DMS53 (cell line): ENCODE data around the gene SLIT3.
A peak's percentile ranks its signal among the peaks of the same experiment; 100 is the strongest.

Experiments used
- DNase-seq: peaks from one replicate; lab custom pipeline; 2025; lab: John Stamatoyannopoulos, UW

Gene SLIT3

GRCh38 chr5:168796593-168797580 is 504.1 kb downstream of the SLIT3 start:
- no peak for DNase-seq

DNA sequence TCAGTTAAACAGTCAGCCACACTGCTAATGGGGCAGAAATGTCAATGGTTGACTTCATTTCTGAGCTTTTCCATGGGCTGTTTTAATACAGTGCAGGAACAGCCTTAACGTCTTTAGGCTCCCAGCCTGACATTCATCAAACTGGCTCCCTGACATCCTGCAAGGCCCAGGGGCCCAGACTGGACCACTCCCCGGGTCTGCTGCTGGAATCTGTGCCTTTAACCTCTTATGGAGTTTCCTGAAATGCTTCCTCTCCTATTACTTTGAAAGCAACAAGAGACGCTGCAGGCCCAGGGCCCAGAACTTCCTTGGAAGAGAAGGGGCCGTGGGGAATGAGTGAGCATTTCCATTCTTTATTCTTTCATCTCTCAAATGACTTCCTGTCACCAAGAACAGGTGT is 504.9 kb downstream of the SLIT3 start:
- no peak for DNase-seq

- no peak for DNase-seq
Observed at GRCh38 chr5:168793841-168794837, 506.8 kb downstream of the SLIT3 start.

DNA sequence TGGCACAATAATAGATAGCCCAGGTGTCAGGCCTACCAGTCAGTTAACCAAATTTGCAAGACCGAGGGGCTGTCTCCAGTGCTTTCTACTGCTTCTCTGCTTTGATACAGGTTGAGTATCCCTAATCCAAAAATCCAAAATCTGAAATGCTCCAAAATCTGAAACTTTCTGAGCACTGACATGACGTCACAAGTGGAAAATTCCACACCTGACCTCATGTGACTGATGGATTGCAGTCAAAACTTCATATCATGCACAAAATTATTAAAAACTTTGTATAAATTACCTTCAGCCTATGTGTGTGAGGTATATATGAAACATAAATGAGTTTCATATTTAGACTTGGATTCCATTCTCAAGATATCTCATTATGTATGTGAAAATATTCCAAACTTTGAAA is 508.3 kb downstream of the SLIT3 start:
- no peak for DNase-seq

GRCh38 chr5:168790671-168791250 is 510.2 kb downstream of the SLIT3 start:
- no peak for DNase-seq

DNA sequence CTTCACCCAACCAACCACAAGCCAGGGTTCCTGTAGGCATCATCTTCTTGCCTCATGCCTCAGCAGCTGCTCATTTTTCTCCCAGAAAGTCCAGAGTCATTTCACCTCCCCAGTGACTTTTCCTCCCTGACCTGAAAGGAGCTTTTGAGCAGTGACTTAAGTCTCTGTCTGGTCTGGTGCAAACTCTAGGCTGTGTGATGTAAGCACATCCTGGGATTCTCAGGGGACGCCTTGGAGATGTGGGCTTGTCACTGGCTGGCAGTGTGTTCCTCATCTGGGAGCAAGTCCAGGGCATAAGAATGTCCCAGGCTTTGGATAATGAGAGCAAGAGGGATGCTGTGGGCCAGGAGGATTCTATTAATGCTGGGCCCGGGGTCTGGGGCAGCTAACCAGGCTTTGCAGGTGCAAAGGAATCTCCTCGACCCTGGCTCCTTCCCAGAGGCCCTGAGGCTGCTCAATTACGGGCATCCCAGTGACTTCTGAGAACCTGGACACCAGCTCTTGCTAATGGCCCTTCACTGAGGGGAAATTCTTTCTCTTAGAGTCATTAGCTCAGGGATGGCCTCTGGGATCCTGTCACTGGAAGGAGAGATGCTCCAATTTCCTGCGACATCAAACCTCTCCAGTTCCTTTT is 510.8 kb downstream of the SLIT3 start:
- no peak for DNase-seq

DNA sequence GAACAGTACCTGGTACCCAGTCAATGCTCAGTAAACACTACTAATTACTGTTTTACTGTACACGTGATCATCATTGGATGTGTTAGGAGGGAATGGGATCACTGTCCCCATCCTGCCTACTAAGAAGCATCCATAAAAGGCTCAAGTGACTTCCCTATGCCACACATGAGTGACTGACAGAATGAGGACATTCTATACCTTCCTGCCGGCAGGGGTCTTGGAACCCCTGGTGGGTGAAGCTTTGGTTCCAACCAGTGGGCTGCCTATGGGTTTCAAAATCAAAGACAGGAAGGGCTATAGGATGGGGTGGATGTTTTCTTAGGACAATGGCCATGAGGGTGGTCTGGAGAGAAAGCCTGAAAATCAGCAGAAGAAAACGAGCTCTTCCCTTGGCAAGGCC is 512.2 kb downstream of the SLIT3 start:
- no peak for DNase-seq

GRCh38 chr5:168788107-168788506 is 512.8 kb downstream of the SLIT3 start:
- no peak for DNase-seq

- DNase-seq = no peak
Observed at GRCh38 chr5:168786147-168786546, 514.8 kb downstream of the SLIT3 start.

GRCh38 chr5:168784454-168784853 is 516.5 kb downstream of the SLIT3 start:
- DNase-seq = no peak

GRCh38 chr5:168781941-168782571 is 518.9 kb downstream of the SLIT3 start:
- no peak for DNase-seq

GRCh38 chr5:168780888-168781287 is 520.1 kb downstream of the SLIT3 start:
- DNase-seq = no peak

GRCh38 chr5:168779333-168779732 is 521.6 kb downstream of the SLIT3 start:
- no peak for DNase-seq

DNA sequence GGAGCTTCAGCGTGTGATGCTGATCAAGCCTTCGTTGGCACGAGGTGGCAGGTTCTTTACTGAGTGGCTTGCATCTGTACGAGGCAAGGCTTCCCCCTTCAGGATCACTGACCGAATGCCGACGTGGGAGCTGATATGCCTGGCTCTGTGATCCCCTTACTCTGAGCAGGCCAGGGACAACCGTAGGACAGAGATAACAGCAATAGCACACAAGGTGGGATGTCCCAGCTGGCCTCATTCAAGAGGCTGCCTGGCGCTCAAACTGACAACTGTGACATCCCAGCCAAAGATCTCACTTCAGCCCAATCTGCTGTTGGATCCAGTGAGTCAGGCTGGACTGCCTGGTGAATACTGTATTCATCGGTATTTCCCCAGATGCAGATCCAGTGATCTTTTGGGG is 522.4 kb downstream of the SLIT3 start:
- DNase-seq = no peak

DNA sequence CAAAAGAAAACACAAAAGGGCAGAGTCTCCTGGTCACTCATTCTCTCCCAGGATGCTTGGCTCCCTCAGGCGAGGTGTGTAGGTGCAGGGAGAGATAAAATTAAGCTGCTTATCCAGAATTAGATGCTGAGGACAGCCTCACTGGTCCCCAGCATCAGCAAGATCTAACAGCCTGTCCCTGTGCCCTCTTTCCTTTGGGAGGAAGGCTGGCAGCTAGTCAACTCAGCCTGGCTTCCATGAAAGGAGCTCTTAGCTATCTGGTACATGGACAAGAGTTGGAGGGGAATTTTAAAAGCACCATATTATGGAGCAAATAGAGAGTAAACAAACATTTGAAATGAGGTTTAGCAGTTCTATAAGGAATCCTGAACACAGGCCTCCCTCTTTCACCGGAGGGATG is 523.3 kb downstream of the SLIT3 start:
- DNase-seq = no peak

DNA sequence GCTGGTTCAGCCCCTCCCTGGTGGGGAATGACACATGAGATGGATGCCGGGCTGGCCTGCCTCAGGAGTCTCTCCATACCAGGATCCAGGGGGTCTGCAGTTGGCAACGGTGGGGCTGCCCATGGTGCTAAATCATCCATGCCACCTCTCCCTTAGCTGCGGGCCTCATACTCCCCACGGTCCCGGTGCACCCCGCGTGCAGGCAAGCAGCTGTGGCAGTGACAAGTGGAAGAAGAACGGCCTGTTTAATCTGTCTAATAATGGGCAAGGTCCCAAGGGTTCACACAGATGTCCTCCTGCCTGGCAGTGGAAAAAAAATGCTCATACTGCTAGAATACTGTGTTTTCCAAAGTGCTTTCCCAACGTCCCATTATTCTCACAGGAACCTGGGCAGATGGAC is 524.9 kb downstream of the SLIT3 start:
- DNase-seq = no peak

DNA sequence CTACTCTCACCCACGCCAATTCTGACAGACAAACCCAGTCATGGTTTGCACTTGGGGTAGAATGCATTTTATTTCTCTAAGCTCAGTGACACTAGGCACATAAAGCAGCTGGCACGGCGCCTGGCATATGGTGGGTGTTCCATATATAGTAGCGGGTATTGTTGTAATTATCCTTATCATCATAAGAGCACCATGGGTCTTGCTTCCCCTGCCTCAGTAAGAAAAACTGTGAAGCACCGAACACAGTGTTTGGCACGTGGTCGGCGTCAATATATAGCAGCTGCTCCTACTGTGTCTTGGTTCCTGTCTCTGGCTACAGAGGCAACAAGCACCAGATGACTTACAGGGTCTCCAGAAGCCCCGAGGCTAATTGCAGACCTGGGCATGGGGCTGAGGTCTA is 527.7 kb downstream of the SLIT3 start:
- DNase-seq = no peak

DNA sequence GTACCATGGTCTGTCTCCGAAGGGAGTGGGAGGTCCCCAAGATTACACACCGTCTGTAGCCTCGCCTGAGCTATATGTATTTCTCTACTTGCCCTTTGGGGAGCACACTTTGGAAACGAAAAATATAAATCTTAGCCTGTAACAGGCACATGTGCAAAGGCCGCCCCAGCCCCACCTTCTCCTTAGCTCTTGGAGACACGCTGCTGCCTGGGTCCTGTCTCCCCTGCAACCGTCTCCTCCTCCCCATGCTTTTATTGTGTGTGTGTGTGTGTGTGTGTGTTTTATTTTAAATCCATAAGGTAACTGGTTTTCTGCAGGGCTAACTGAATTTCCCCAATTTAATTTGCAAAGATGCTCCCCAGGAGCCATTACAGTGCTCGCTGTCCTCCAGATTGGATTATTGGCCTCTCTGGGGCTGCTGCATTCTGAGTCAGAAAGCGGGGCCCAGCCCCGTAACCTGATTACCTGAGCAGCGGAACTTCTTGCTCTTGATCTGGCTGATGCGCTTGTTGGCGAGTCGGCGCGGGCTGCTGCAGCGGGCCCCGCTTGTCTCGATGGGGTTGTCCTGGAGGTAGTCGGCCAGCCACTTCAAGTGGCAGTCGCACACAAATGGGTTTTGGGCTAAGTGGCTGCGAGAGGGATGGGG is 528.5 kb downstream of the SLIT3 start:
- no peak for DNase-seq

- DNase-seq = peak; percentile 7
Observed at GRCh38 chr5:168771678-168772077, 529.3 kb downstream of the SLIT3 start.

- no peak for DNase-seq
Observed at GRCh38 chr5:168770996-168771395, 529.9 kb downstream of the SLIT3 start.

- DNase-seq = no peak
Observed at GRCh38 chr5:168770036-168770498, 530.9 kb downstream of the SLIT3 start.
